Measurements from ENCODE around the gene STT3A. TPM values are rescaled to one million over a fixed set of nuclear protein-coding genes. Genes with fewer than 3 reads are reported as not detected.
"Not testable (repeated sequence)": the region's sequence is repeated elsewhere in the genome, so short reads cannot be mapped to it uniquely, and the experiment has no call there.

STT3A gene
- polyA plus RNA-seq, 3 donors from 2014 or later = 59.3 to 109 (median 100) TPM

DNA sequence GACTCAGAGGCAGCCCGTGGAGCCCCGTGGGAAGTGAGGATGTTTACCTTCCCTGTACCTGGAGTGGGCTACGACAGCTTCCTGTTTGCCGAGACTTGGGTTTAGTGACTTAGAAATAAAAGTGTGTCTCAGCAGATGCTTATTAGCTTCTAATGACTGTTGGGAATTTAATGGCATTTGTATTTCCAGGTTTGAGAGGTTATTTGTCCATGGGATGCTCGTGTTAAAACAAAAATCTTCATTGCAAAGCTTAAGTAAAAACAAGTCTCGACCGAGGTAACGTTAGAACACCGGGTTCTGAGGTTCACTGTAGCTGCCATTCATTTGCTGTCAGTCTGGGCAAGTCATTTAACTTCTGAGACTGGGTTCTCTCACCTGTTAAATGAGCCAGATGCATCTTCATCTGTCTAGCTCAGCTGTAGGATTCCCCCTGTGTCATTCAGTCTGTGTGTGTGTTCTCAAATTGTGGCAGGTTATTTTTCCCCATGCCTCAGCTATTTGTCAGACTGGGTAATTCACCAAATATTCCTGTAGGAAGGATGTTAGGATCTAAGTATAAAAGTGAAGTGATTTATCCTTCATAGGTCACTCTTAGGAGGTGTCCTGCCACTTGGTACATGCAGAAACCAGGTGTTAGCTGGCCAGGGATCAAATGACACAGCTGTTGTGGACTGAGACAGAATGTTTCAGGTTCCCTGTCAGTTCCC, 22.6 kb upstream of the STT3A start:
- peaks cover 7 to 18% (median 9%) of the 10 kb centered on the region in 3 donors for H3K36me3 Mint-ChIP-seq
- peaks cover 19 to 28% of the 10 kb centered on the region in 2 donors for H3K4me1 Mint-ChIP-seq
- peak overlapping the region; percentile 78 to 94 (median 88) for H3K27ac Mint-ChIP-seq
- H3K9me3 Mint-ChIP-seq = no peaks in the 10 kb centered on the region
- peak in 1 of 3 donors; percentile 9 for DNase-seq
- peaks cover 0 to 3% (median 0%) of the 10 kb centered on the region in 3 donors for H3K27me3 Mint-ChIP-seq (ENCODE audit: low read depth in 3 of 3)
- peak overlapping the region; percentile 86 to 95 (median 90) for H3K4me3 Mint-ChIP-seq

DNA sequence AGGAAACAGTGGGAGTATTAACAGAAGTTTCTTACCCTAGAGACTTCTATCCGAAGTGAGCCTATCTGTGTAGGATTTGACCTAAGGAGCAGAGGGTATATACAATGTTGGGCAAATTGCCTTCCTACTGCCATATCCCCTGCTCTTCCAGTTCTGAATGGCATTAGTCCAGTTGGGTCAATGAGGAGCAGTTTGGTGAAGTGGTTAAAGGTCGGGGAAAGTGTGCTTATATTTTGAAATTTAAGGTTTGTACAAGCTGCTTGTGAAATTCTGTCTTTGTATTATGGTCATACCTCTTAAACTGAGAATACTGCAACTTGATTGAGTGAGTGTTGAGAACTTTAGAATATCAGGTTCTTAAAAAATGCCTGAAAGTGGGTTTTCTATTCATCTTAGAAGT, 21.7 kb upstream of the STT3A start:
- H3K4me1 Mint-ChIP-seq = peaks cover 19 to 28% of the 10 kb centered on the region in 2 donors
- peak overlapping the region in 5 of 6 donors; percentile 30 to 88 (median 60) for H3K27ac Mint-ChIP-seq
- peak overlapping the region; percentile 86 to 95 (median 90) for H3K4me3 Mint-ChIP-seq
- peaks cover 0 to 2% (median 0%) of the 10 kb centered on the region in 3 donors for H3K27me3 Mint-ChIP-seq (ENCODE audit: low read depth in 3 of 3)
- no peak for DNase-seq
- peaks cover 9 to 24% (median 10%) of the 10 kb centered on the region in 3 donors for H3K36me3 Mint-ChIP-seq
- no peaks in the 10 kb centered on the region for H3K9me3 Mint-ChIP-seq

GRCh38 chr11:125572916-125573315, 19.7 kb upstream of the STT3A start:
- peaks cover 0 to 2% (median 0%) of the 10 kb centered on the region in 3 donors for H3K27me3 Mint-ChIP-seq (ENCODE audit: low read depth in 3 of 3)
- H3K27ac Mint-ChIP-seq = no peak overlapping the region
- peaks cover 19 to 28% of the 10 kb centered on the region in 2 donors for H3K4me1 Mint-ChIP-seq
- H3K9me3 Mint-ChIP-seq = no peaks in the 10 kb centered on the region
- H3K4me3 Mint-ChIP-seq = no peak overlapping the region
- H3K36me3 Mint-ChIP-seq = peaks cover 9 to 38% (median 23%) of the 10 kb centered on the region in 3 donors
- DNase-seq = no peak

- H3K27ac Mint-ChIP-seq; H3K4me3 Mint-ChIP-seq; H3K27me3 Mint-ChIP-seq (ENCODE audit: low read depth in 3 of 3); H3K9me3 Mint-ChIP-seq; H3K4me1 Mint-ChIP-seq; DNase-seq: not testable (repeated sequence)
- peaks cover 17 to 56% (median 33%) of the 10 kb centered on the region in 3 donors for H3K36me3 Mint-ChIP-seq
These were observed 15.5 kb upstream of the STT3A start for GRCh38 chr11:125577181-125577580.

DNA sequence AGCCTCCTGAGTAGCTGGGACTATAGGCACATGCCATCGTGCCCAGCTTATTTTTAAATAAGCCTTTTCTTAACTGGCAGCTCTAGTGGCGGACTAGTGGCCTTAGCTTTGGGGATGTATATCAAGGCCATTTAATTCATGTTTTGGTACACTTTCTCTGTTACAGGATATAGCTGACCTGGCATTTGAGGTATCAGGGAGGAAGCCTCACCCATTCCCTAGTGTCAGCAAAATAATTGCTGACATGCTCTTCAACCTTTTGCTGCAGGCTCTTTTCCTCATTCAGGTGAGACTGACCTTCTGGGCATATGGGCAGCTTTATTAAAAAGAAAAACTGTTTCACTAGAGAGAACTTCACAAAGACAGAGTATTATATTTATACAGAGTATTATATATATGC, 13.9 kb upstream of the STT3A start:
- no peak overlapping the region for H3K27ac Mint-ChIP-seq
- no peaks in the 10 kb centered on the region for H3K4me1 Mint-ChIP-seq
- no peak for DNase-seq
- H3K4me3 Mint-ChIP-seq = no peak overlapping the region
- H3K27me3 Mint-ChIP-seq (ENCODE audit: low read depth in 3 of 3) = no peaks in the 10 kb centered on the region
- no peaks in the 10 kb centered on the region for H3K9me3 Mint-ChIP-seq
- peaks cover 20 to 63% (median 42%) of the 10 kb centered on the region in 3 donors for H3K36me3 Mint-ChIP-seq

GRCh38 chr11:125579811-125580210, 12.8 kb upstream of the STT3A start:
- DNase-seq = no peak
- Mint-ChIP-seq H3K4me1 (no peaks in the 10 kb centered on the region), H3K27me3 (ENCODE audit: low read depth in 3 of 3) (no peaks in the 10 kb centered on the region), H3K27ac (no peak overlapping the region), H3K9me3 (no peaks in the 10 kb centered on the region), H3K36me3 (peaks cover 23 to 63% (median 49%) of the 10 kb centered on the region in 3 donors), H3K4me3 (no peak overlapping the region)

GRCh38 chr11:125583496-125583895, 9.2 kb upstream of the STT3A start:
- Mint-ChIP-seq H3K27ac (peak overlapping the region in 2 of 6 donors; percentile 2 to 51), H3K4me1 (no peaks in the 10 kb centered on the region), H3K36me3 (peaks cover 24 to 41% (median 28%) of the 10 kb centered on the region in 3 donors), H3K27me3 (ENCODE audit: low read depth in 3 of 3) (peaks cover 0 to 2% (median 0%) of the 10 kb centered on the region in 3 donors), H3K4me3 (no peak overlapping the region), H3K9me3 (no peaks in the 10 kb centered on the region)
- DNase-seq = no peak

DNA sequence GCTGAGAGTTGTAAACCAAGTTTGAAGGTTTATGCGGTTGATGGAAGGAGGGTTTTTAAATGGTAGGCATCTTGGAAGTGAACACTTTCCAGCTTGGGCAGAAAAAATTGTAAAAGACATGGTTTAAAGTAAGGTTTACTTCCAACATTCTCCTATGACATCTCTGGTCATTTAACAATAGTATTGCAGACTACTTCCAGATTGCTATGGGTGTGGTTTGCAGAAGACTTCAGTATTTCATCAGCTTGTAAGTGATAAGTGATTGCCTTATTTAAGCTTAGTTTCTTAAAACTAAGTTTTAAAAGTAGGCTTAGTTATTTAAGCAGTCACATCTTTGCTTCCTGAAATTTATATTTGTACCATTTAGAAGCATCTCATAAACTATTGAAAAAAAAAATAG, 7.2 kb upstream of the STT3A start:
- no peak overlapping the region for H3K4me3 Mint-ChIP-seq
- DNase-seq = no peak
- no peaks in the 10 kb centered on the region for H3K4me1 Mint-ChIP-seq
- H3K27ac Mint-ChIP-seq = no peak overlapping the region
- peaks cover 16 to 29% (median 21%) of the 10 kb centered on the region in 3 donors for H3K36me3 Mint-ChIP-seq
- no peaks in the 10 kb centered on the region for H3K9me3 Mint-ChIP-seq
- peaks cover 0 to 2% (median 0%) of the 10 kb centered on the region in 3 donors for H3K27me3 Mint-ChIP-seq (ENCODE audit: low read depth in 3 of 3)

DNA sequence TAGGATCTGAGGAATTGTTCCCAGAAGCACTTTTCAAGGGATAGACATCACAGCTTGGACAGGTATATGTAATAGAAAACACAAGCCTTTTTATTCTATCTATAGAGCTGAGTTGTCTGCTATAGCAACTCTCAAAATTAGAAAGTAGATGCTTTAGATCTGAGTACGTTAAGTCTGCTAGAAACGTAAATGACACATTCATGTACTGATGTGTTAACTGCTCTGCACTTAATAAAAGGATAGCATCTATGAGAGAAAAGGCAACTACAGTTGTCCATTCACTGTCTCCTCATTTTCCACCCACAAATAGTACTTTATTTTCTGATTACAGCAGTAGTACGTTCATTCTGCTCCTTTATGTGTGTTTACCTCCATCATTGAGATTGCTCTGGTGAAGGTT, 6.0 kb upstream of the STT3A start:
- H3K27ac Mint-ChIP-seq = no peak overlapping the region
- no peak for DNase-seq

GRCh38 chr11:125587480-125587879, 5.2 kb upstream of the STT3A start:
- H3K9me3 Mint-ChIP-seq = no peaks in the 10 kb centered on the region
- peaks cover 5 to 6% (median 5%) of the 10 kb centered on the region in 3 donors for H3K27me3 Mint-ChIP-seq (ENCODE audit: low read depth in 3 of 3)
- H3K36me3 Mint-ChIP-seq = peaks cover 16 to 25% (median 17%) of the 10 kb centered on the region in 3 donors
- H3K4me1 Mint-ChIP-seq = peaks cover 13 to 14% of the 10 kb centered on the region in 2 donors
- no peak for DNase-seq
- no peak overlapping the region for H3K4me3 Mint-ChIP-seq
- no peak overlapping the region for H3K27ac Mint-ChIP-seq

More for the DNA sequence above, 6.0 kb upstream of the STT3A start:
- H3K4me1 Mint-ChIP-seq = peaks cover 5% of the 10 kb centered on the region in 2 donors
- H3K36me3 Mint-ChIP-seq = peaks cover 16 to 25% (median 20%) of the 10 kb centered on the region in 3 donors
- H3K9me3 Mint-ChIP-seq = no peaks in the 10 kb centered on the region
- H3K4me3 Mint-ChIP-seq = no peak overlapping the region
- H3K27me3 Mint-ChIP-seq (ENCODE audit: low read depth in 3 of 3) = peaks cover 0 to 2% (median under 1%) of the 10 kb centered on the region in 3 donors

GRCh38 chr11:125588505-125588904, 4.1 kb upstream of the STT3A start:
- Mint-ChIP-seq H3K9me3 (no peaks in the 10 kb centered on the region), H3K36me3 (peaks cover 9 to 16% (median 12%) of the 10 kb centered on the region in 3 donors), H3K4me1 (peaks cover 23 to 24% of the 10 kb centered on the region in 2 donors), H3K27ac (peak overlapping the region in 2 of 6 donors; percentile 28 to 39), H3K4me3 (no peak overlapping the region), H3K27me3 (ENCODE audit: low read depth in 3 of 3) (peaks cover 6 to 9% (median 8%) of the 10 kb centered on the region in 3 donors)
- DNase-seq = no peak

DNA sequence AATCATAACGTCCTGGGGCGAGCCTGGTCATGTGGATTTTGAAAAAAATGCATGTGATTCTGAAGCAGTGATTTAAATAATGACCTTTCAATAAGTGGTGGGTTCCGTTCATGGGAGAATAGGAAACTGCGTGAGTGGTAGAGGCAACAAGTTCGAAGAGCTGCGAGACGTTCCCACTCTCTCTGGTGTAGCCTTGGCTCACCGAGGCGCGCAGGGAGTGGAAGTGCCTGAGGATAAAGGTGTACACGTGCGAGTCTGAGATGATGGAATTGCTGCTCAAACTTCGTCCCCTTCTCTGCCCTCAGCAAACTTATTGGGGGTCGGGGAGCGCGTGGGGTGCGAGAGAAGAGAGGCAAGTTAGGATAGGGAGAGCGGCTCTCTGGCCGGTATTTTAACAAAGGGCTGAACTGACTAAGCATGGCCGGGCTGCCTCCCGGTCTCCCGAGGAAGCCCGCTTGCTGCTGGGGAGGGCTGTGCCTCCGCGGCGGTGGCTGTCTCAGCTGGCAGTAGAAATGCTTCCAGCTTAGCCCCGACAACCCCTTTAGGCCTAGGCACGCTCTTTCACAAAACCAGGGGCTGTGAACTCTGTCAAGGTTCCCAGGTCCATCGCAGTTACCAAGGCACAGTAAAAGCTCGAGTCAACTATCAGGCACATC, 875 bp upstream of the STT3A start:
- DNase-seq = no peak
- Mint-ChIP-seq H3K4me1 (peaks cover 36 to 54% of the 10 kb centered on the region in 2 donors), H3K9me3 (no peaks in the 10 kb centered on the region), H3K4me3 (peak overlapping the region; percentile 91 to 95 (median 93)), H3K27ac (peak overlapping the region; percentile 95 to 100 (median 98)), H3K36me3 (peaks cover 0 to 4% (median 4%) of the 10 kb centered on the region in 3 donors), H3K27me3 (ENCODE audit: low read depth in 3 of 3) (peaks cover 6 to 9% (median 8%) of the 10 kb centered on the region in 3 donors)

- Mint-ChIP-seq H3K27ac (peak overlapping the region; percentile 95 to 100 (median 98)), H3K4me1 (peaks cover 36 to 63% of the 10 kb centered on the region in 2 donors), H3K36me3 (peaks cover 0 to 7% (median 4%) of the 10 kb centered on the region in 3 donors), H3K27me3 (ENCODE audit: low read depth in 3 of 3) (peaks cover 4 to 9% (median 8%) of the 10 kb centered on the region in 3 donors), H3K9me3 (no peaks in the 10 kb centered on the region), H3K4me3 (peak overlapping the region; percentile 91 to 95 (median 93))
- no peak for DNase-seq
These were observed 615 bp downstream of the STT3A start for GRCh38 chr11:125593114-125593820.

Measured in immature natural killer cell (primary cell).